Liver (tissue), 9 donors: Measurements from ENCODE around the gene PLCB2. TPM values are rescaled to one million over a fixed set of nuclear protein-coding genes. Genes with fewer than 3 reads are reported as not detected.

Source experiments
- DNase-seq: peaks from one replicate; pipeline ENCODE4 v3.0.0-alpha.2; 2017; ENCODE audit warnings: low spot score
- H3K27ac ChIP-seq, 2 donors: one replicate each; pipeline ENCODE4 v1.7.0; 2013; ENCODE audit warnings: inconsistent platforms in 2 of 2, low read length in 2 of 2, control low read depth in 1 of 2, low read depth in 1 of 2, mild to moderate bottlenecking in 1 of 2
- H3K27me3 ChIP-seq, 4 donors: one replicate each; pipeline versions ENCODE4 v1.6.1 to v1.7.0; 2013; ENCODE audit warnings: low read length in 3 of 4, inconsistent platforms in 1 of 4, mild to moderate bottlenecking in 1 of 4, moderate library complexity in 1 of 4; ENCODE audit not compliant: control insufficient read depth in 4 of 4, insufficient read depth in 4 of 4
- H3K36me3 ChIP-seq, 4 donors: one replicate each; pipeline versions ENCODE4 v1.6.1 to v1.7.0; 2013; ENCODE audit warnings: low read length in 3 of 4, mild to moderate bottlenecking in 3 of 4, low read depth in 1 of 4, moderate library complexity in 1 of 4; ENCODE audit not compliant: control insufficient read depth in 4 of 4, insufficient read depth in 3 of 4
- H3K4me1 ChIP-seq, 4 donors: one replicate each; pipeline versions ENCODE4 v1.6.1 to v1.7.0; 2013; ENCODE audit warnings: low read length in 3 of 4, mild to moderate bottlenecking in 3 of 4, moderate library complexity in 1 of 4; ENCODE audit not compliant: control insufficient read depth in 4 of 4, insufficient read depth in 4 of 4
- H3K4me3 ChIP-seq, 3 donors: one replicate each; pipeline versions ENCODE4 v1.6.1 to v1.7.0; 2013; ENCODE audit warnings: low read length in 3 of 3, control low read depth in 1 of 3, low read depth in 1 of 3, mild to moderate bottlenecking in 1 of 3
- H3K9ac ChIP-seq, 2 donors: one replicate each; pipeline ENCODE4 v1.7.0; 2013; ENCODE audit warnings: low read length in 2 of 2, mild to moderate bottlenecking in 2 of 2, moderate library complexity in 2 of 2, control low read depth in 1 of 2, low read depth in 1 of 2
- H3K9me3 ChIP-seq, 4 donors: one replicate each; pipeline versions ENCODE4 v1.6.1 to v1.7.0; 2013; ENCODE audit warnings: low read length in 3 of 4; ENCODE audit not compliant: control insufficient read depth in 4 of 4
- CTCF ChIP-seq: fragments of 150-350 bp; IDR thresholded peaks from 2 replicates; pipeline ENCODE4 v1.5.1; 2017; ENCODE audit warnings: improper control_type of control experiment, low read depth, low read length; ENCODE audit not compliant: missing input control
- EGR1 ChIP-seq, 2 donors: IDR thresholded peaks; 2 replicates each; pipeline ENCODE4 v1.6.1; 2016 to 2018; ENCODE audit warnings: antibody characterized with exemption in 2 of 2, low read depth in 2 of 2
- FOXA1 ChIP-seq: IDR thresholded peaks from 2 replicates; pipeline ENCODE4 v1.6.1; 2016; ENCODE audit warnings: antibody characterized with exemption
- FOXA2 ChIP-seq: IDR thresholded peaks from 2 replicates; pipeline ENCODE4 v1.6.1; 2016; ENCODE audit warnings: antibody characterized with exemption
- GABPA ChIP-seq, 2 donors: IDR thresholded peaks in 1 of 2; conservative IDR thresholded peaks in 1 of 2; 2 replicates each; pipeline ENCODE4 v1.6.1; 2016; ENCODE audit warnings: antibody characterized with exemption in 2 of 2, mild to moderate bottlenecking in 1 of 2, moderate library complexity in 1 of 2
- HNF4G ChIP-seq: IDR thresholded peaks from 2 replicates; pipeline ENCODE4 v1.6.1; 2016; ENCODE audit warnings: antibody characterized with exemption
- JUND ChIP-seq, 2 donors: IDR thresholded peaks; 2 replicates each; pipeline ENCODE4 v1.6.1; 2016; ENCODE audit warnings: antibody characterized with exemption in 2 of 2
- RAD21 ChIP-seq, 2 donors: IDR thresholded peaks; 2 replicates each; pipeline ENCODE4 v1.6.1; 2016; ENCODE audit warnings: antibody characterized with exemption in 2 of 2, mild to moderate bottlenecking in 2 of 2
- RXRA ChIP-seq, 2 donors: IDR thresholded peaks; 2 replicates each; pipeline ENCODE4 v1.6.1; 2017 to 2018; ENCODE audit warnings: antibody characterized with exemption in 2 of 2, mild to moderate bottlenecking in 1 of 2
- SP1 ChIP-seq: IDR thresholded peaks from 2 replicates; pipeline ENCODE4 v1.6.1; 2018; ENCODE audit warnings: antibody characterized with exemption, mild to moderate bottlenecking
- TAF1 ChIP-seq: conservative IDR thresholded peaks from 2 replicates; pipeline ENCODE4 v1.6.1; 2016; ENCODE audit warnings: antibody characterized with exemption, mild to moderate bottlenecking
- YY1 ChIP-seq: IDR thresholded peaks from 2 replicates; pipeline ENCODE4 v1.6.1; 2016; ENCODE audit warnings: antibody characterized with exemption, mild to moderate bottlenecking
- WGBS: extraction: QIAGEN DNeasy Blood & Tissue Kit; methylation state at CpG from one replicate; pipeline ENCODE4 v1.1.7; 2013; 5-methylcytosine and 5-hydroxymethylcytosine counted together
- polyA plus RNA-seq, 2 donors: library from polyadenylated mRNA; stranded (reverse) in 1 of 2; unstranded in 1 of 2; fragments of 200-250 nt in 1 of 2; fragments of >200 nt in 1 of 2; fragmentation: Nextera tagmentation in 1 of 2; extraction: Ambion mirVana in 1 of 2; gene quantifications; one replicate each; pipeline versions ENCODE4 v1.2.1 to v1.2.3, GENCODE V29; 2013 to 2015
- total RNA-seq, 2 donors: library from RNA; depleted of rRNA; stranded (reverse); fragments of >200 nt; gene quantifications; one replicate each; pipeline ENCODE4 v1.2.3, GENCODE V29; 2014
- TF ChIP-seq, protein P1 (sequence below): IDR thresholded peaks from 2 replicates; pipeline ENCODE4 v1.6.1; 2016; ENCODE audit warnings: antibody characterized with exemption
- TF ChIP-seq, protein P2 (sequence below): IDR thresholded peaks from 2 replicates; pipeline ENCODE4 v1.6.1; 2016; ENCODE audit warnings: antibody characterized with exemption, mild to moderate bottlenecking
- donor health status: healthy.
- donor health status: healthy.
- donor health status: healthy.
- donor health status: healthy.
- donor health status: healthy.

Gene PLCB2
- total and polyA plus RNA-seq, 4 donors, result 2.1 to 13.3 (median 7.6) TPM

- 3% methylated on average over 82 of the region's 82 CpGs for WGBS
- TF ChIP-seq FOXA2, result no peak
- TF ChIP-seq, protein P1, sequence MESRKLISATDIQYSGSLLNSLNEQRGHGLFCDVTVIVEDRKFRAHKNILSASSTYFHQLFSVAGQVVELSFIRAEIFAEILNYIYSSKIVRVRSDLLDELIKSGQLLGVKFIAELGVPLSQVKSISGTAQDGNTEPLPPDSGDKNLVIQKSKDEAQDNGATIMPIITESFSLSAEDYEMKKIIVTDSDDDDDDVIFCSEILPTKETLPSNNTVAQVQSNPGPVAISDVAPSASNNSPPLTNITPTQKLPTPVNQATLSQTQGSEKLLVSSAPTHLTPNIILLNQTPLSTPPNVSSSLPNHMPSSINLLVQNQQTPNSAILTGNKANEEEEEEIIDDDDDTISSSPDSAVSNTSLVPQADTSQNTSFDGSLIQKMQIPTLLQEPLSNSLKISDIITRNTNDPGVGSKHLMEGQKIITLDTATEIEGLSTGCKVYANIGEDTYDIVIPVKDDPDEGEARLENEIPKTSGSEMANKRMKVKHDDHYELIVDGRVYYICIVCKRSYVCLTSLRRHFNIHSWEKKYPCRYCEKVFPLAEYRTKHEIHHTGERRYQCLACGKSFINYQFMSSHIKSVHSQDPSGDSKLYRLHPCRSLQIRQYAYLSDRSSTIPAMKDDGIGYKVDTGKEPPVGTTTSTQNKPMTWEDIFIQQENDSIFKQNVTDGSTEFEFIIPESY, result no peak
- TF ChIP-seq, protein P2, sequence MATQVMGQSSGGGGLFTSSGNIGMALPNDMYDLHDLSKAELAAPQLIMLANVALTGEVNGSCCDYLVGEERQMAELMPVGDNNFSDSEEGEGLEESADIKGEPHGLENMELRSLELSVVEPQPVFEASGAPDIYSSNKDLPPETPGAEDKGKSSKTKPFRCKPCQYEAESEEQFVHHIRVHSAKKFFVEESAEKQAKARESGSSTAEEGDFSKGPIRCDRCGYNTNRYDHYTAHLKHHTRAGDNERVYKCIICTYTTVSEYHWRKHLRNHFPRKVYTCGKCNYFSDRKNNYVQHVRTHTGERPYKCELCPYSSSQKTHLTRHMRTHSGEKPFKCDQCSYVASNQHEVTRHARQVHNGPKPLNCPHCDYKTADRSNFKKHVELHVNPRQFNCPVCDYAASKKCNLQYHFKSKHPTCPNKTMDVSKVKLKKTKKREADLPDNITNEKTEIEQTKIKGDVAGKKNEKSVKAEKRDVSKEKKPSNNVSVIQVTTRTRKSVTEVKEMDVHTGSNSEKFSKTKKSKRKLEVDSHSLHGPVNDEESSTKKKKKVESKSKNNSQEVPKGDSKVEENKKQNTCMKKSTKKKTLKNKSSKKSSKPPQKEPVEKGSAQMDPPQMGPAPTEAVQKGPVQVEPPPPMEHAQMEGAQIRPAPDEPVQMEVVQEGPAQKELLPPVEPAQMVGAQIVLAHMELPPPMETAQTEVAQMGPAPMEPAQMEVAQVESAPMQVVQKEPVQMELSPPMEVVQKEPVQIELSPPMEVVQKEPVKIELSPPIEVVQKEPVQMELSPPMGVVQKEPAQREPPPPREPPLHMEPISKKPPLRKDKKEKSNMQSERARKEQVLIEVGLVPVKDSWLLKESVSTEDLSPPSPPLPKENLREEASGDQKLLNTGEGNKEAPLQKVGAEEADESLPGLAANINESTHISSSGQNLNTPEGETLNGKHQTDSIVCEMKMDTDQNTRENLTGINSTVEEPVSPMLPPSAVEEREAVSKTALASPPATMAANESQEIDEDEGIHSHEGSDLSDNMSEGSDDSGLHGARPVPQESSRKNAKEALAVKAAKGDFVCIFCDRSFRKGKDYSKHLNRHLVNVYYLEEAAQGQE, result no peak
- TF ChIP-seq RXRA (IDR thresholded peaks at IDR 0.05), result no peak
- TF ChIP-seq GABPA (IDR thresholded peaks at IDR 0.05 in 1 of 2, conservative IDR thresholded peaks at IDR 0.05 in 1 of 2), result no peak
- no peak for TF ChIP-seq CTCF
- no peak for TF ChIP-seq EGR1 (IDR thresholded peaks at IDR 0.05; ENCODE audit: low read depth in 2 of 2)
- TF ChIP-seq TAF1, result no peak
- no peak for TF ChIP-seq SP1
- no peak for TF ChIP-seq JUND (IDR thresholded peaks at IDR 0.05)
- TF ChIP-seq RAD21 (IDR thresholded peaks at IDR 0.05), result no peak
- TF ChIP-seq YY1, result no peak
- H3K36me3 ChIP-seq, result no peaks in the 10 kb centered on the region
- DNase-seq, result no peak
- no peak overlapping the region for H3K9ac ChIP-seq
- H3K27me3 ChIP-seq, result peaks cover 0 to 4% (median under 1%) of the 10 kb centered on the region in 4 donors
- H3K9me3 ChIP-seq, result no peaks in the 10 kb centered on the region
- H3K4me1 ChIP-seq, result peaks cover 9 to 13% (median 11%) of the 10 kb centered on the region in 4 donors
- peak overlapping the region in 2 of 3 donors; percentile 46 to 55 for H3K4me3 ChIP-seq
- no peak overlapping the region for H3K27ac ChIP-seq
Observed at GRCh38 chr15:40252438-40253166, 55.1 kb downstream of the PLCB2 start.

- peaks cover 9 to 13% (median 11%) of the 10 kb centered on the region in 4 donors for H3K4me1 ChIP-seq
- no peak for DNase-seq
- peak overlapping the region in 1 of 3 donors; percentile 55 for H3K4me3 ChIP-seq
- H3K9ac ChIP-seq, result no peak overlapping the region
- H3K9me3 ChIP-seq, result no peaks in the 10 kb centered on the region
- TF ChIP-seq GABPA (IDR thresholded peaks at IDR 0.05 in 1 of 2, conservative IDR thresholded peaks at IDR 0.05 in 1 of 2), result no peak
- no peak for TF ChIP-seq FOXA1
- TF ChIP-seq FOXA2, result no peak
- TF ChIP-seq JUND (IDR thresholded peaks at IDR 0.05), result no peak
- TF ChIP-seq HNF4G, result no peak
- H3K27me3 ChIP-seq, result peaks cover 0 to 4% (median under 1%) of the 10 kb centered on the region in 4 donors
- no peaks in the 10 kb centered on the region for H3K36me3 ChIP-seq
- WGBS, result 48% methylated on average over 27 of the region's 27 CpGs
- no peak overlapping the region for H3K27ac ChIP-seq
Observed at GRCh38 chr15:40252141-40252437, 55.6 kb downstream of the PLCB2 start.
